ENCODE results near the gene PQBP1. TPM values are rescaled to one million over a fixed set of nuclear protein-coding genes. Genes with fewer than 3 reads are reported as not detected.

PQBP1 gene
- polyA plus RNA-seq, 1 donor (not counting 4 experiments of a cell fraction or from before 2014, with no cell fraction given) = 79.0 TPM

- Histone ChIP-seq H3K4me1 (ENCODE audit: control insufficient read depth, extremely low read depth, insufficient read depth, low read length) (peaks cover 5% of the 10 kb centered on the region), H3K9ac (ENCODE audit: control insufficient read depth, extremely low read depth, insufficient read depth, low read length) (no peak overlapping the region), H3K36me3 (ENCODE audit: control insufficient read depth in 2 of 2, extremely low read depth in 1 of 2, insufficient read depth in 2 of 2, low read length in 2 of 2) (peaks cover 9 to 23% of the 10 kb centered on the region in 2 experiments), H3K4me2 (ENCODE audit: control insufficient read depth, extremely low read depth, insufficient read depth, low read depth, low read length) (no peak overlapping the region), H4K20me1 (ENCODE audit: control insufficient read depth, extremely low read depth, insufficient read depth, low read length) (peaks cover 3% of the 10 kb centered on the region), H3K27ac (ENCODE audit: control insufficient read depth, insufficient read depth, low read length) (no peak overlapping the region), H3K4me3 (ENCODE audit: control insufficient read depth in 2 of 3, extremely low read depth in 1 of 3, insufficient read depth in 2 of 3, low read depth in 1 of 3, low read length in 3 of 3) (no peak overlapping the region), H3K79me2 (ENCODE audit: control insufficient read depth, insufficient read depth, low read length) (peaks cover 17% of the 10 kb centered on the region), H3K27me3 (ENCODE audit: control insufficient read depth, extremely low read depth, insufficient read depth, low read length) (no peaks in the 10 kb centered on the region), H2AFZ (ENCODE audit: control insufficient read depth, low read length) (no peak overlapping the region), H3K9me1 (ENCODE audit: control insufficient read depth, extremely low read depth, insufficient read depth, low read length) (no peaks in the 10 kb centered on the region), H3K9me3 (ENCODE audit: control insufficient read depth, low read depth, low read length) (peaks cover 2% of the 10 kb centered on the region)
- no peak for FAIRE-seq
- no peak for TF ChIP-seq EZH2 (IDR thresholded peaks at IDR 0.05; ENCODE audit: low read length)
- TF ChIP-seq CTCF (optimal IDR thresholded peaks at IDR 0.05 in 1 of 3, IDR thresholded peaks at IDR 0.05 in 1 of 3, conservative IDR thresholded peaks at IDR 0.05 in 1 of 3; ENCODE audit: extremely low read depth in 1 of 3, insufficient read depth in 2 of 3, low read length in 3 of 3) = no peak
- dilution Hi-C loops (cut with MboI; ENCODE audit: extremely low pct_ligation_motif_present, low sequenced_read_pairs) = no loop called here
- DNase-seq (ENCODE audit: low read depth, low spot score) = no peak
These were observed 6.5 kb downstream of the PQBP1 start for GRCh38 chrX:48904180-48904579.

GRCh38 chrX:48904626-48905025, 6.9 kb downstream of the PQBP1 start:
- Histone ChIP-seq H3K27me3 (ENCODE audit: control insufficient read depth, extremely low read depth, insufficient read depth, low read length) (no peaks in the 10 kb centered on the region), H3K36me3 (ENCODE audit: control insufficient read depth in 2 of 2, extremely low read depth in 1 of 2, insufficient read depth in 2 of 2, low read length in 2 of 2) (peaks cover 12 to 23% of the 10 kb centered on the region in 2 experiments), H3K4me1 (ENCODE audit: control insufficient read depth, extremely low read depth, insufficient read depth, low read length) (peaks cover under 1% of the 10 kb centered on the region), H3K79me2 (ENCODE audit: control insufficient read depth, insufficient read depth, low read length) (peaks cover 17% of the 10 kb centered on the region), H2AFZ (ENCODE audit: control insufficient read depth, low read length) (no peak overlapping the region), H4K20me1 (ENCODE audit: control insufficient read depth, extremely low read depth, insufficient read depth, low read length) (peaks cover 3% of the 10 kb centered on the region), H3K9me3 (ENCODE audit: control insufficient read depth, low read depth, low read length) (peaks cover 2% of the 10 kb centered on the region), H3K27ac (ENCODE audit: control insufficient read depth, insufficient read depth, low read length) (no peak overlapping the region), H3K4me3 (ENCODE audit: control insufficient read depth in 2 of 3, extremely low read depth in 1 of 3, insufficient read depth in 2 of 3, low read depth in 1 of 3, low read length in 3 of 3) (no peak overlapping the region), H3K9ac (ENCODE audit: control insufficient read depth, extremely low read depth, insufficient read depth, low read length) (no peak overlapping the region), H3K4me2 (ENCODE audit: control insufficient read depth, extremely low read depth, insufficient read depth, low read depth, low read length) (no peak overlapping the region), H3K9me1 (ENCODE audit: control insufficient read depth, extremely low read depth, insufficient read depth, low read length) (no peaks in the 10 kb centered on the region)
- TF ChIP-seq EZH2 (IDR thresholded peaks at IDR 0.05; ENCODE audit: low read length) = no peak
- no peak for TF ChIP-seq CTCF (optimal IDR thresholded peaks at IDR 0.05 in 1 of 3, IDR thresholded peaks at IDR 0.05 in 1 of 3, conservative IDR thresholded peaks at IDR 0.05 in 1 of 3; ENCODE audit: extremely low read depth in 1 of 3, insufficient read depth in 2 of 3, low read length in 3 of 3)
- dilution Hi-C loops (cut with MboI; ENCODE audit: extremely low pct_ligation_motif_present, low sequenced_read_pairs) = no loop called here
- DNase-seq (ENCODE audit: low read depth, low spot score) (no peak), FAIRE-seq (no peak)

Measured in keratinocyte (primary cell).